ENCODE results near the gene NYAP2. TPM values are rescaled to one million over a fixed set of nuclear protein-coding genes. Genes with fewer than 3 reads are reported as not detected.

NYAP2 gene
- total RNA-seq, 1 experiment from 2014 or later = not detected

GRCh38 chr2:225582355-225583116 is 183.0 kb downstream of the NYAP2 start:
- Histone ChIP-seq H3K36me3 (replicated peaks; ENCODE audit: control insufficient read depth, insufficient read depth, low read length) (no peaks in the 10 kb centered on the region), H3K27me3 (ENCODE audit: control insufficient read depth, insufficient read depth, low read length) (no peaks in the 10 kb centered on the region), H3K4me3 (ENCODE audit: insufficient read depth, low read depth, low read length) (no peak overlapping the region)
- peak; percentile 11 for DNase-seq

- Histone ChIP-seq H3K4me3 (ENCODE audit: insufficient read depth, low read depth, low read length) (no peak overlapping the region), H3K36me3 (replicated peaks; ENCODE audit: control insufficient read depth, insufficient read depth, low read length) (no peaks in the 10 kb centered on the region), H3K27me3 (ENCODE audit: control insufficient read depth, insufficient read depth, low read length) (no peaks in the 10 kb centered on the region)
- peak; percentile 35 for DNase-seq
These were observed 185.3 kb downstream of the NYAP2 start for GRCh38 chr2:225584796-225585195.

- Histone ChIP-seq H3K36me3 (replicated peaks; ENCODE audit: control insufficient read depth, insufficient read depth, low read length) (no peaks in the 10 kb centered on the region), H3K4me3 (ENCODE audit: insufficient read depth, low read depth, low read length) (no peak overlapping the region), H3K27me3 (ENCODE audit: control insufficient read depth, insufficient read depth, low read length) (no peaks in the 10 kb centered on the region)
- no peak for DNase-seq
These were observed 191.4 kb downstream of the NYAP2 start for GRCh38 chr2:225590932-225591331.

GRCh38 chr2:225597911-225598310 is 198.4 kb downstream of the NYAP2 start:
- Histone ChIP-seq H3K4me3 (ENCODE audit: insufficient read depth, low read depth, low read length) (no peak overlapping the region), H3K36me3 (replicated peaks; ENCODE audit: control insufficient read depth, insufficient read depth, low read length) (no peaks in the 10 kb centered on the region), H3K27me3 (ENCODE audit: control insufficient read depth, insufficient read depth, low read length) (no peaks in the 10 kb centered on the region)
- no peak for DNase-seq

- DNase-seq = no peak
These were observed 198.9 kb downstream of the NYAP2 start for GRCh38 chr2:225598426-225598825.

GRCh38 chr2:225598897-225599296 is 199.4 kb downstream of the NYAP2 start:
- no peak for DNase-seq
- H3K27me3 ChIP-seq (ENCODE audit: control insufficient read depth, insufficient read depth, low read length) = no peaks in the 10 kb centered on the region
- no peak overlapping the region for H3K4me3 ChIP-seq (ENCODE audit: insufficient read depth, low read depth, low read length)
- H3K36me3 ChIP-seq (replicated peaks; ENCODE audit: control insufficient read depth, insufficient read depth, low read length) = no peaks in the 10 kb centered on the region

More at GRCh38 chr2:225598426-225598825, 198.9 kb downstream of the NYAP2 start:
- Histone ChIP-seq H3K36me3 (replicated peaks; ENCODE audit: control insufficient read depth, insufficient read depth, low read length) (no peaks in the 10 kb centered on the region), H3K27me3 (ENCODE audit: control insufficient read depth, insufficient read depth, low read length) (no peaks in the 10 kb centered on the region), H3K4me3 (ENCODE audit: insufficient read depth, low read depth, low read length) (no peak overlapping the region)

- no peaks in the 10 kb centered on the region for H3K36me3 ChIP-seq (replicated peaks; ENCODE audit: control insufficient read depth, insufficient read depth, low read length)
- no peaks in the 10 kb centered on the region for H3K27me3 ChIP-seq (ENCODE audit: control insufficient read depth, insufficient read depth, low read length)
- H3K4me3 ChIP-seq (ENCODE audit: insufficient read depth, low read depth, low read length) = no peak overlapping the region
- no peak for DNase-seq
These were observed 200.3 kb downstream of the NYAP2 start for GRCh38 chr2:225599856-225600255.

GRCh38 chr2:225600444-225600843 is 200.9 kb downstream of the NYAP2 start:
- no peak for DNase-seq
- Histone ChIP-seq H3K27me3 (ENCODE audit: control insufficient read depth, insufficient read depth, low read length) (no peaks in the 10 kb centered on the region), H3K36me3 (replicated peaks; ENCODE audit: control insufficient read depth, insufficient read depth, low read length) (no peaks in the 10 kb centered on the region), H3K4me3 (ENCODE audit: insufficient read depth, low read depth, low read length) (no peak overlapping the region)

GRCh38 chr2:225600865-225601264 is 201.4 kb downstream of the NYAP2 start:
- Histone ChIP-seq H3K36me3 (replicated peaks; ENCODE audit: control insufficient read depth, insufficient read depth, low read length) (no peaks in the 10 kb centered on the region), H3K27me3 (ENCODE audit: control insufficient read depth, insufficient read depth, low read length) (no peaks in the 10 kb centered on the region), H3K4me3 (ENCODE audit: insufficient read depth, low read depth, low read length) (no peak overlapping the region)
- DNase-seq = no peak

GRCh38 chr2:225602205-225602604 is 202.7 kb downstream of the NYAP2 start:
- no peaks in the 10 kb centered on the region for H3K36me3 ChIP-seq (replicated peaks; ENCODE audit: control insufficient read depth, insufficient read depth, low read length)
- H3K27me3 ChIP-seq (ENCODE audit: control insufficient read depth, insufficient read depth, low read length) = no peaks in the 10 kb centered on the region
- H3K4me3 ChIP-seq (ENCODE audit: insufficient read depth, low read depth, low read length) = no peak overlapping the region
- DNase-seq = no peak

GRCh38 chr2:225608136-225608535 is 208.6 kb downstream of the NYAP2 start:
- Histone ChIP-seq H3K4me3 (ENCODE audit: insufficient read depth, low read depth, low read length) (no peak overlapping the region), H3K27me3 (ENCODE audit: control insufficient read depth, insufficient read depth, low read length) (no peaks in the 10 kb centered on the region), H3K36me3 (replicated peaks; ENCODE audit: control insufficient read depth, insufficient read depth, low read length) (no peaks in the 10 kb centered on the region)
- no peak for DNase-seq

- H3K27me3 ChIP-seq (ENCODE audit: control insufficient read depth, insufficient read depth, low read length) = no peaks in the 10 kb centered on the region
- no peak for DNase-seq
- no peaks in the 10 kb centered on the region for H3K36me3 ChIP-seq (replicated peaks; ENCODE audit: control insufficient read depth, insufficient read depth, low read length)
- no peak overlapping the region for H3K4me3 ChIP-seq (ENCODE audit: insufficient read depth, low read depth, low read length)
These were observed 213.1 kb downstream of the NYAP2 start for GRCh38 chr2:225612636-225613035.

GRCh38 chr2:225614915-225615314 is 215.4 kb downstream of the NYAP2 start:
- no peak for DNase-seq
- no peaks in the 10 kb centered on the region for H3K27me3 ChIP-seq (ENCODE audit: control insufficient read depth, insufficient read depth, low read length)
- no peak overlapping the region for H3K4me3 ChIP-seq (ENCODE audit: insufficient read depth, low read depth, low read length)
- H3K36me3 ChIP-seq (replicated peaks; ENCODE audit: control insufficient read depth, insufficient read depth, low read length) = no peaks in the 10 kb centered on the region

GRCh38 chr2:225615514-225615913 is 216.0 kb downstream of the NYAP2 start:
- H3K4me3 ChIP-seq (ENCODE audit: insufficient read depth, low read depth, low read length) = no peak overlapping the region
- DNase-seq = no peak
- H3K36me3 ChIP-seq (replicated peaks; ENCODE audit: control insufficient read depth, insufficient read depth, low read length) = no peaks in the 10 kb centered on the region
- H3K27me3 ChIP-seq (ENCODE audit: control insufficient read depth, insufficient read depth, low read length) = no peaks in the 10 kb centered on the region

- H3K4me3 ChIP-seq (ENCODE audit: insufficient read depth, low read depth, low read length) = no peak overlapping the region
- no peaks in the 10 kb centered on the region for H3K27me3 ChIP-seq (ENCODE audit: control insufficient read depth, insufficient read depth, low read length)
- H3K36me3 ChIP-seq (replicated peaks; ENCODE audit: control insufficient read depth, insufficient read depth, low read length) = no peaks in the 10 kb centered on the region
- DNase-seq = no peak
These were observed 216.9 kb downstream of the NYAP2 start for GRCh38 chr2:225616372-225616771.

GRCh38 chr2:225616848-225617247 is 217.3 kb downstream of the NYAP2 start:
- Histone ChIP-seq H3K36me3 (replicated peaks; ENCODE audit: control insufficient read depth, insufficient read depth, low read length) (no peaks in the 10 kb centered on the region), H3K27me3 (ENCODE audit: control insufficient read depth, insufficient read depth, low read length) (no peaks in the 10 kb centered on the region), H3K4me3 (ENCODE audit: insufficient read depth, low read depth, low read length) (no peak overlapping the region)
- DNase-seq = no peak
